Heart right ventricle (tissue), 16 donors: Measurements from ENCODE around the gene C18orf32. TPM values are rescaled to one million over a fixed set of nuclear protein-coding genes. Genes with fewer than 3 reads are reported as not detected.
A peak's percentile ranks its signal among the peaks of the same experiment; 100 is the strongest.

ENCODE experiments used
- ATAC-seq, 8 donors: fragments of 200-7000 bp; cut with Tn5 transposase; one replicate each; pipeline ENCODE4 v1.9.1; 2020; ENCODE audit warnings: mild to moderate bottlenecking in 8 of 8, moderate library complexity in 8 of 8, moderate number of reproducible peaks in 1 of 8
- DNase-seq, 2 donors: peaks; one replicate each; pipeline ENCODE4 v3.0.0-alpha.2; 2020
- H3K27ac ChIP-seq, 10 donors: fragments of 200-600 bp; sonication (generic) in 2 of 10; one replicate each; pipeline versions ENCODE4 v1.5.0 to v1.8.0; 2020 to 2022; ENCODE audit warnings: mild to moderate bottlenecking in 3 of 10
- H3K27me3 ChIP-seq, 7 donors: fragments of 200-600 bp; one replicate each; pipeline ENCODE4 v1.8.0; 2021 to 2022; ENCODE audit warnings: mild to moderate bottlenecking in 2 of 7
- H3K36me3 ChIP-seq, 9 donors: fragments of 200-600 bp; sonication (generic) in 1 of 9; one replicate each; pipeline versions ENCODE4 v1.5.0 to v1.8.0; 2020 to 2022; ENCODE audit warnings: mild to moderate bottlenecking in 2 of 9
- H3K4me1 ChIP-seq, 9 donors: fragments of 200-600 bp; sonication (generic) in 1 of 9; one replicate each; pipeline versions ENCODE4 v1.5.0 to v1.8.0; 2020 to 2022; ENCODE audit warnings: mild to moderate bottlenecking in 4 of 9
- H3K4me3 ChIP-seq, 10 donors: fragments of 200-600 bp; sonication (generic) in 2 of 10; one replicate each; pipeline versions ENCODE4 v1.5.0 to v1.8.0; 2020 to 2022; ENCODE audit warnings: mild to moderate bottlenecking in 7 of 10, moderate library complexity in 2 of 10
- H3K9me3 ChIP-seq, 11 donors: fragments of 200-600 bp in 10 of 11; sonication (generic) in 2 of 11; one replicate each; pipeline versions ENCODE4 v1.5.0 to v1.8.0; 2013 to 2022; ENCODE audit warnings: mild to moderate bottlenecking in 2 of 11, control low read depth in 1 of 11, moderate library complexity in 1 of 11
- CTCF ChIP-seq, 9 donors: fragments of 200-600 bp; sonication (generic) in 2 of 9; IDR thresholded peaks; one replicate each; pipeline versions ENCODE4 v1.5.0 to v1.8.0; 2021 to 2022; ENCODE audit warnings: antibody characterized with exemption in 9 of 9, mild to moderate bottlenecking in 5 of 9, moderate library complexity in 1 of 9
- WGBS, 2 donors: extraction: QIAGEN DNeasy Blood & Tissue Kit; methylation state at CpG; one replicate each; pipeline ENCODE4 v1.1.7; 2013; ENCODE audit warnings: inconsistent platforms in 1 of 2; 5-methylcytosine and 5-hydroxymethylcytosine counted together
- intact Hi-C, 10 donors: fragments of 100-400 bp; cut with DNase I; formaldehyde crosslinking; loops; one replicate each; pipeline versions ENCODE4 v1.11.1 to v1.14.2; 2022
- long read RNA-seq, 3 donors: library from polyadenylated mRNA; unstranded; transcript quantifications; one replicate each; pipeline ENCODE4 v2.0.0, GENCODE V29; 2020 to 2021
- polyA plus RNA-seq, 2 donors: library from polyadenylated mRNA; stranded (reverse); fragments of 200-250 nt; gene quantifications; one replicate each; pipeline ENCODE4 v1.2.3, GENCODE V29; 2013
- total RNA-seq, 10 donors: library from RNA; stranded (reverse); fragmentation: NEBNext Ultra II Directional in 3 of 10; extraction: Animal tissue kit (Norgen Biotek cat#: 25700) in 3 of 10; gene quantifications; one replicate each; pipeline versions ENCODE4 v1.2.1 to v1.2.4, GENCODE V29; 2021 to 2023
- donor health status: Arrhythmogenic right ventricular cardiomyopathy.
- donor health status: ischemic (EF 13 %, LVEDD 7.1; RV severe dilation, severe dysfunction).
- donor health status: healthy with polysubstance abuse.
- donor health status: DM: no; HTN: yes; CAD: no.
- donor health status: DM: no; HTN: no; CAD: no.
- donor health status: ischemic (EF 25% LVEDD 6.9; RV normal size, moderate dysfunction).
- donor health status: ischemic (EF 25% LVEDD 5.7; RV mildly dilated, moderate dysfunction).
- donor health status: healthy.
- donor health status: DM: yes; HTN: yes; CAD: no.
- donor health status: Ischemic cardiomyopathy.
- donor health status: ischemic (EF 35%, LVEDD 5.7; RV mildly dilated, moderate dysfunction).
- donor health status: nonischemic (EF 11% LVEDD 7.7; RV severe dilation, severe dysfunction).
- donor health status: DM: yes; HTN: yes; CAD: no.
- donor health status: PGD.
- donor health status: ischemic (EF 29% LVEDD 5.4; RV normal size, mild dysfunction).
- donor health status: nonischemic (EF 23%, LVEDD 6.1; RV moderate dilation, normal function).

Gene C18orf32
- total RNA-seq (10 to 100 TPM; 25.1 to 56.3 (median 41.2) TPM), polyA plus RNA-seq (10 to 100 TPM; 63.0 to 68.3 TPM)
- long read RNA-seq, donor 1, full-length matches to known transcripts = 21 of 36 reads
- long read RNA-seq, donor 1, partial matches to known transcripts = 2 of 36 reads
- long read RNA-seq, donor 1, other reads (novel, unspliced or antisense) = 13 of 36 reads
- long read RNA-seq, donor 2, full-length matches to known transcripts = 45 of 69 reads
- long read RNA-seq, donor 2, partial matches to known transcripts = 2 of 69 reads
- long read RNA-seq, donor 2, other reads (novel, unspliced or antisense) = 22 of 69 reads
- long read RNA-seq, donor 3, full-length matches to known transcripts = 46 of 51 reads
- long read RNA-seq, donor 3, partial matches to known transcripts = 0 of 51 reads
- long read RNA-seq, donor 3, other reads (novel, unspliced or antisense) = 5 of 51 reads

DNA sequence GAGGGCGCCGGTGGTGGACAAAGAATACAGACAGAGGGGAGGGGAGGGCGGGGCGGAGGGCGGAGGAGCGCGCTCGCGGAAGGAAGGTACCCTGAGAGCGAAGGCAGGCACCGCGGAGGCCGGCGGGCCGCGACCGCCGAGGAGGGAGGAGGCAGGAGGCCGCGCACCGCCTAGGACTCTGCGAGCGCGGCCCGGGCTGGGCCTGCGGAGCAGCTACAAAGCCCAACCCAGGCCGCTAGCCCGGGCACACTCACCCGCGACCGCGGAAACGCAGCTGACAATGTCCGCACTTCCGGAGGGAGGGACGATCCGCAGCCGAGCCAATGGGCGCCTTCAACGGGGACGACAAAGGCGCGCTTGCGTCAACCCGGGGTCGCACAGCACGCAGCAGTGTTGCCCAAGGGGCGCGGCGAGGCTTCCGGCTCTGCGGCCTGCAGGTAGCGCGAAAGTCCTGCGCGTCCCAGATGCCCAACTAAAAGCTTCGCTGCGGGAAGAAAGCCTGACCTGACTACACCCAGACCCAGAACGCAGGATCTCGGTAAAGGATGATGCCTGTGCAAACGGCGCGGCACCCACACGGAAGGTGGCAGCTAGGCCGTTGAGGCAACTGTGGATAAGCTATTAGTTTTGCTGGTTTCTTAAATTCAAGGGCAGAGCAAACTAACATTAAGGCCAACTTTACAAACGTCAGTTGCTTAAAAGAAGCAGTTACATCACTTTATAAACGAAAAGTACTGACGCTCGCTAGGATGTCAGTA is at the start of gene C18orf32:
TSS of gene C18orf32 (minus strand) at position 282 of the 758 bp plus-strand sequence. CDS start 3,486 bp downstream, outside the sequence.
- Histone ChIP-seq H3K36me3 (peaks cover 0 to 58% (median 34%) of the 10 kb centered on the region in 9 donors), H3K9me3 (no peaks in the 10 kb centered on the region), H3K27me3 (no peaks in the 10 kb centered on the region), H3K4me3 (peak within 1 kb of the TSS; percentile 45 to 95 (median 75)), H3K27ac (peak within 1 kb of the TSS; percentile 86 to 99 (median 95)), H3K4me1 (peaks cover 0 to 51% (median 34%) of the 10 kb centered on the region in 9 donors)
- intact Hi-C loops = no loop called here
- peak in 1 of 9 donors; percentile 5 for TF ChIP-seq CTCF (IDR thresholded peaks at IDR 0.05)
- 4% methylated on average over 65 to 69 of the region's 69 CpGs for WGBS, 2 donors
- DNase-seq = peak; percentile 96
- ATAC-seq = peak; percentile 97 to 99 (median 98)

- H3K36me3 ChIP-seq = no peaks in the 10 kb centered on the region
Observed at GRCh38 chr18:49534846-49535601, 48.0 kb upstream of the C18orf32 start.

DNA sequence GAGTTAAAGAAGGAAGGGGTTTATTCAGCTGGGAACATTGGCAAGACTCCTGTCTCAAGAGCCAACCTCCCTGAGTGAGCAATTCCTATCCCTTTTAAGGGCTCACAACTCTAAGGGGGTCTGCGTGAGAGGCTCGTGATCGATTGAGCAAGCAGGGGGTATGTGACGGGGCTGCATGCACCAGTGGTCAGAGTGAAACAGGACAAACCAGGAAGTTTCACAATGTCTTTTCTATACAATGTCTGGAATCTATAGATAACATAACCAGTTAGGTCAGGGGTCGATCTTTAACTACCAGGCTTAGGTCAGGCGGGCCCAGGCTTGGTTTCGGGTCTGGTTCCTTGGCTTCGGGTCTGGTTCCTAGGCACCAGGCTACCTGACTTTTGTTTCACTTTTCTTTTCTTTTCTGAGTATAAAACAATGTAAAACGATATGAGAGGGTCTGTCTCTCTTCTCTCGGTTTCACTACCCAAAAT is 44.7 kb upstream of the C18orf32 start:
- WGBS, 2 donors = 79 to 83% methylated on average over 10 of the region's 10 CpGs

More at GRCh38 chr18:49534846-49535601, 48.0 kb upstream of the C18orf32 start:
- H3K4me1 ChIP-seq = no peaks in the 10 kb centered on the region
- intact Hi-C loops = no loop called here
- H3K27me3 ChIP-seq = peaks cover 0 to 8% (median 0%) of the 10 kb centered on the region in 7 donors
- WGBS, 2 donors = 91 to 95% methylated on average over 1 of the region's 1 CpG
- peaks cover 0 to 8% (median 0%) of the 10 kb centered on the region in 11 donors for H3K9me3 ChIP-seq
- no peak overlapping the region for H3K27ac ChIP-seq
- no peak for DNase-seq
- no peak for ATAC-seq
- no peak overlapping the region for H3K4me3 ChIP-seq
- no peak for TF ChIP-seq CTCF (IDR thresholded peaks at IDR 0.05)

More for the DNA sequence above, 44.7 kb upstream of the C18orf32 start:
- Histone ChIP-seq H3K27ac (no peak overlapping the region), H3K36me3 (no peaks in the 10 kb centered on the region), H3K9me3 (peaks cover 0 to 8% (median 0%) of the 10 kb centered on the region in 11 donors), H3K4me1 (no peaks in the 10 kb centered on the region), H3K27me3 (peaks cover 0 to 16% (median 0%) of the 10 kb centered on the region in 7 donors), H3K4me3 (no peak overlapping the region)
- no peak for TF ChIP-seq CTCF (IDR thresholded peaks at IDR 0.05)
- no peak for ATAC-seq
- no peak for DNase-seq
- intact Hi-C loops = no loop called here
